COLO829 (cell line): ENCODE data around the gene EPOP.

ENCODE experiments used
- DNase-seq: peaks from one replicate; pipeline ENCODE4 v3.0.0; 2012; ENCODE audit warnings: low spot score

Gene EPOP

DNA sequence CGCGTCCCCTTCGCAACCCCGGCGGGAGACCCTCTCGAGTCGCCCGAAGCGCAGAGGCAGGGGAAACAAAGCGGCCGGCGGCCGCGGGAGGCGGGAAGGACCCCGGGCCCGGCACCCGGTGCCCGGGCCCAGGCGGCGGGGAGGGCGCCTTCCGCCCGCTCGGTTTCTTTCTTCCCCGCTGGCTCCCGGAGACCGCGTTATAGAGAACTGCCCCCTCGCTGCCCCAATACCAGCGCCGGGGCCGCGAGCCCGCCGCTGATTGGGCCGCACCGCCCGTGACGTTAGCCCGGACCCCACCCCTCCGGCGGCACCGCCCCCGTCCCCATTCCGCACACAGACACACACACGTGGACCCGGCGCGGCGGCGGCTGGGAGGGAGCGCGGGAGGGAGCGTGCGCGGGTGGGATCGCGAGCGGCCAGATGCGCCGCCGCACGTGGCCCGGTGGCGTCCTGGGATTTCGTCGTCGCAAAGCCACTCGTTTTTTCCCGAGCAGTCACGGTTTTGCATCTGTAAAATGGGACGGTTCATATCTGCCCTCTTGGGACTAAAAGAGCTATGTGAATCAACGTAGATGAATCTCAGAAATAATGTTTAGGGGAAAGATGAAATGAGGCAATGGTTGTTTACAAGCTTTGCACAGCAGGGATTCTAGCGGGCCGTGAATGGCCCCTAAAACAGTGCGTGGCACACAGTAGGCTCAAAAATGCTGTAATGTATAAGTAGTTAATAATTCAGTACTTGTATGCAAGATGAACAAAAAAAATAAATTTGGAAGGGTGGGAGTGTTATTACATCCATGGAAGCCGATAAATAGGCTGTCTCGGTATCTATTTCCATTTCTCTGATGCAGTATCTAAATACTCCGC, at the start of gene EPOP:
EPOP (minus strand) TSS at position 209 of the 867 bp plus-strand sequence. CDS start 462 bp downstream, outside the sequence.
- DNase-seq: peak; percentile 69

- DNase-seq: no peak
Observed at GRCh38 chr17:38721802-38722201, 47.0 kb upstream of the EPOP start.

GRCh38 chr17:38720941-38721340, 46.2 kb upstream of the EPOP start:
- DNase-seq: no peak

DNA sequence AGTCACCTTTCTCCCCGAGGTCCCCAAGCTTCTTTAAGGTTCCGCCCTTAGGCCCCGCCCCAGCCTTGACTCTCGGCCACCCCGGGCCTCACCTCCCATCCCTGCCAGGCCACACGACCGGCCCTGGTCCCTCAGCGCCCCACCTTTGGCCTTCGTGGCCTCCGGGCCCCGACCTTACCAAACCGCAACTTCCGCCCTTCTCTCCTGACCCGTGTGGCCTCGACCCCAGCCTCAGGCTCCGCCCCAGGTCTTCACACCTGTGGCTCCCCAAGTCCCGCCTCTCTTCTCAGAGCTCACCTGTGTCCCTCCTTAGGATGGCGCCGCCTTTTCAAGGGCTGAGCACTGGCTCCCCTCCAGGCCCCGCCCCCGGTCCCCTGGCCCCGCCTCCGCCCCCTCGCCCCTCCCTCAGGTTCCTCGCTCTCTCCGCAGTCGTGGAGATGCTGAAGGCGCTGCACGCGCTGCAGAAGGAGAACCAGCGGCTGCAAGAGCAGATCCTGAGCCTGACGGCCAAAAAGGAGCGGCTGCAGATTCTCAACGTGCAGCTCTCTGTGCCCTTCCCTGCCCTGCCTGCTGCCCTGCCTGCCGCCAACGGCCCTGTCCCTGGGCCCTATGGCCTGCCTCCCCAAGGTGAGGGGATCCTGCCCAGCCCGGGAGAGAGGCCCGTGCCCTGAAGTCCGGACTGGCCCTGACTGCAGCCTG, 45.3 kb upstream of the EPOP start:
- DNase-seq: no peak

- DNase-seq: no peak
Observed at GRCh38 chr17:38719289-38719942, 44.7 kb upstream of the EPOP start.

DNA sequence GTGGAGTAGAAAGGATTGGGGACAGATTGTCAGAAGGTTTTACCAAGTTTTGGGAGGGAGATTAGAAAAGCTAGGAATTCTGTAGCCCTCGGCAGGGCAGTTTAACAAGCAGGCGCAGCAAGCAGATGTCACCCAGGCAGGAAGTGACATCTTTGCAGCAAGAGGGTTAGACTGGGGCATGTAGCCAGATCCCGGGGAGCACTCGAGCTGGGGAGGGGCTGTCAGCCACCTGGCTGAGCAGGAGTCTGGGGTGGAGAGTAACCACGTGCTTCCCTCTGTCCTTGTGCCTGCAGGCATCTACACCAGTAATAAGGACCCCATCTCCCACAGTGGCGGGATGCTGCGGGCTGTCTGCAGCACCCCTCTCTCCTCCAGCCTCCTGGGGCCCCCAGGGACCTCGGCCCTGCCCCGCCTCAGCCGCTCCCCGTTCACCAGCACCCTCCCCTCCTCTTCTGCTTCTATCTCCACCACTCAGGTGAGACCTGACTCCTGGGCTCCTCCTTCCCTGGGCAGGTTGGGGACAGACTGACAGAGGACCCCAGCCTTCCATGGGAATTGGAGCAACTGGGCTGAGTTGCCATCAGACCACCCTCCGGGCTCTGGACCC, 42.5 kb upstream of the EPOP start:
- no peak for DNase-seq

DNA sequence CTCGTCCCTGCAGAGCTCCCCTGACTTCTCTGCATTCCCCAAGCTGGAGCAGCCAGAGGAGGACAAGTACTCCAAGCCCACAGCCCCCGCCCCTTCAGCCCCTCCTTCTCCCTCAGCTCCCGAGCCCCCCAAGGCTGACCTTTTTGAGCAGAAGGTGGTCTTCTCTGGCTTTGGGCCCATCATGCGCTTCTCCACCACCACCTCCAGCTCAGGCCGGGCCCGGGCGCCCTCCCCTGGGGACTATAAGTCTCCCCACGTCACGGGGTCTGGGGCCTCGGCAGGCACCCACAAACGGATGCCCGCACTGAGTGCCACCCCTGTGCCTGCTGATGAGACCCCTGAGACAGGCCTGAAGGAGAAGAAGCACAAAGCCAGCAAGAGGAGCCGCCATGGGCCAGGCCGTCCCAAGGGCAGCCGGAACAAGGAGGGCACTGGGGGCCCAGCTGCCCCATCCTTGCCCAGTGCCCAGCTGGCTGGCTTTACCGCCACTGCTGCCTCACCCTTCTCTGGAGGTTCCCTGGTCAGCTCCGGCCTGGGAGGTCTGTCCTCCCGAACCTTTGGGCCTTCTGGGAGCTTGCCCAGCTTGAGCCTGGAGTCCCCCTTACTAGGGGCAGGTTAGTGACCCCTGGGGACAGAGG, 41.7 kb upstream of the EPOP start:
- DNase-seq: no peak

- no peak for DNase-seq
Observed at GRCh38 chr17:38715216-38715943, 40.6 kb upstream of the EPOP start.

- no peak for DNase-seq
Observed at GRCh38 chr17:38713456-38714075, 38.8 kb upstream of the EPOP start.

GRCh38 chr17:38712593-38712992, 37.8 kb upstream of the EPOP start:
- no peak for DNase-seq

- no peak for DNase-seq
Observed at GRCh38 chr17:38711792-38712571, 37.2 kb upstream of the EPOP start.

DNA sequence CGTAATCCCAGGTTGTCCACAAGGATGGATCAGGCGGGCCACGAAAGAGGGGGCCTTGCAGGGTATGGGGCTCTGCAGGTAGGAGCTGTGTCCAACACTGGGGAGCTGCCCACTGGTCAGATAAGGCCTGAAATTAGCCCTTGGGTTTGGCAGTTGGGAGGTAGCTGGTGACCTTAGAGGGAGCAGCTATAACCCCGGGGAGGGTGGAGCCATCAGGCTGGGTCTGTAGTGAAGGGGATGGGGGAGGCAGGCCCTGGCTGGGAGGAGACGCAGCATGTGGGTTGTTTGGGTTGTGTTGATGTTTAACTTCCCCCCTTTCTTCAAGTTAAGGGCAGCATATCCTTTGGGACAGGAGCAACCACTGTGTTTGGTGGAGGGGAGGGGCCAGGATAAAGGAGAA, 36.2 kb upstream of the EPOP start:
- DNase-seq: no peak

GRCh38 chr17:38710604-38710962, 35.8 kb upstream of the EPOP start:
- no peak for DNase-seq

DNA sequence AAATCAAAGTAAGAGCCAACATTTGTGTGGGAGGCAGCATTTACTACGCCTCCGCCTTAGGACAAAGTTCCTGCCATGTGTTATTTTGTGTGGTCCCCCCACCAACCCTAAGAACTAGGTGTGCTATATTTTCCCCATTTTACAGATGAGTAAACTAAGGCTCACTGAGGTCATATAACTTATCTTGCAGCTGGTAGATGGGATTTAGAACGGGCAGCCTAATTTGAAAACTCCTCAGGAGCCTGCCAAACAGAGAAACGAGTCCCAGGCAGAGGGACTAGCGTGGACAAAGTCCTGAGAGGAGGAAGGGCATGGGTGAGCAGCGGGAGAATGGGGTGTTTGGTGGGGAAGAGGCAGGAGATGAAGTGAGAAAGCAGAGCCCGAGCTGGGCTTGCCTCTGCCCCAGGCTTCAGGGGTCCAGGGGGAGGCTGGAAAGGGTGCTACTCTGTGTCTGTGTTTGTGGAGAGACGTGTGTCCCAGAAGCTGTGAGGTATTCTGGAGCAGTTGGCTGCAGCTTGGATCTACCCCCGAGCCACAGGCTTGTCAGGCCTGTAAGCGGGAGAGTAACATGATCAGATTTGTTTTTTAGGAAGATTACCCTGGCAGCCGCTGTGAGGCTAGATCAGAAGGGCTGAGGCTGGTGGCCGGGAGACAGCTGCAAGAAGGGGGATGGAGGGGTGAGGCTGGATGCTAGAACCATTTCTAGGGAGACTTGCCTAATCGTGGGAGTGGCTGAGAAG, 35.3 kb upstream of the EPOP start:
- DNase-seq: no peak

- no peak for DNase-seq
Observed at GRCh38 chr17:38709104-38709820, 34.5 kb upstream of the EPOP start.

- DNase-seq: no peak
Observed at GRCh38 chr17:38707678-38708351, 33.1 kb upstream of the EPOP start.

- DNase-seq: no peak
Observed at GRCh38 chr17:38706505-38707216, 31.9 kb upstream of the EPOP start.
